Stimulated activated CD8-positive, alpha-beta memory T cell treated with anti-CD3 and anti-CD28 coated beads, Interleukin-7, amount 100 ng/mL, for 48 hours (primary cell): ENCODE data around the gene THSD4.

Source experiments
- DNase-seq, 2 donors: peaks; one replicate each; pipeline ENCODE4 v3.0.0-alpha.2; 2020; ENCODE audit warnings: low read depth in 1 of 2; ENCODE audit errors: extremely low read depth in 1 of 2

Gene THSD4

GRCh38 chr15:71595846-71596553 lies 480.7 kb downstream of the THSD4 start:
- DNase-seq, result no peak

DNA sequence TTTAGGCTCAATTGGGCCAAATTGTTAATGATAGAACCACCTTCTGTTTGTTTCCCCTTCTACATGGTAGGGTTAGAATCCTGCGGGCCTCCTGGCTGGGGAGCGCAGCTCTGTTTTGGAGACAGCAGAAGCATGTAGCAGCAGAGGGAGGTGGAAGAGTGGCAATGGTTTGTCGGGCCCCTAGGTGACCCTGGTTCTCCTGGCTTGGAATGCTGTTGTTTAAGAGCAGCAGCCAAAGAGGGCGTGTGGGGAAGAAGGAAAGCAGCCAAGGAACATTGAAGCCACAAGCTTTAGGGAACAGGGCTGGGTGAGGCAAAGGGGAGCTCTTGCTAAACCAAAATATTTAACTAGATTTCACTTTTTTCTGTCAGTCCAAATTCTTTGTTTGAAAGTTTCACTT lies 481.4 kb downstream of the THSD4 start:
- DNase-seq, result no peak

- DNase-seq, result no peak
Measured at GRCh38 chr15:71597126-71597525, 481.9 kb downstream of the THSD4 start.

- DNase-seq, result no peak
Measured at GRCh38 chr15:71597637-71598036, 482.4 kb downstream of the THSD4 start.

DNA sequence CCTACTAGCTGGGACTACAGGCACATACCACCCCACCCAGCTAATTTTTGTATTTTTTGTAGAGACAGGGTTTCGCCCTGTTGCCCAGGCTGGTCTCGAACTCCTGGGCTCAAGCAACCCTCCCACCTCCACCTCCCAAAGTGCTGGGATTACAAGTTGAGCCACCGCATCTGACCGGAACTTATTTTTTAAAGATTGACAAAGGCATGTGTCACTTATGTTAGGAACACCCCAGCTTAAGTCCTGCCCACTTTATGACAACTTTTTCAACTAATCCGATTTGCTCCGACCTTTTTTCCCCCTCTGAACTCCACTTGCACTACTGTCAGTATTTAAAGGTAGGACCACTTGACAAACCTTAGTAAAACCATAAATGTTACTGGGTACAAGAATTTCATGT lies 483.5 kb downstream of the THSD4 start:
- DNase-seq, result no peak

- DNase-seq, result no peak
Measured at GRCh38 chr15:71599418-71600151, 484.3 kb downstream of the THSD4 start.

DNA sequence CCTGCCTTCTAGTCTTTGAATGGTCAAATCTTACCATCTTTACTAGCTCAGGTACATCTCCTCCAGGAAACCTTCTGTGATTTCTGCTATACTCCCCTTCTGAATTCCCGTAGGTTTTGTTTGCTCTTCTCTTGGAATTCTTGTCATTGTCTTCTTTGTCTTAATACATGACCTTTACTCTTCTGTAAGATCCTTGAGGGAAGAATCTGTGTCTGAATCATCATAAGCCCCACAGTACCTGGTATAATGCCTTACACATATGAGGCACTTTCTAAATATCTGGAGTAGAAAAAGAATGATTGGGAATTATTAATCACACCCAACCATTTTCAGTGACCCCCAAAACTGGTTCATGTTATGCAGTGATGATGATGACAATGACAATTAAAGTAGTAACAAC lies 485.0 kb downstream of the THSD4 start:
- DNase-seq, result no peak

DNA sequence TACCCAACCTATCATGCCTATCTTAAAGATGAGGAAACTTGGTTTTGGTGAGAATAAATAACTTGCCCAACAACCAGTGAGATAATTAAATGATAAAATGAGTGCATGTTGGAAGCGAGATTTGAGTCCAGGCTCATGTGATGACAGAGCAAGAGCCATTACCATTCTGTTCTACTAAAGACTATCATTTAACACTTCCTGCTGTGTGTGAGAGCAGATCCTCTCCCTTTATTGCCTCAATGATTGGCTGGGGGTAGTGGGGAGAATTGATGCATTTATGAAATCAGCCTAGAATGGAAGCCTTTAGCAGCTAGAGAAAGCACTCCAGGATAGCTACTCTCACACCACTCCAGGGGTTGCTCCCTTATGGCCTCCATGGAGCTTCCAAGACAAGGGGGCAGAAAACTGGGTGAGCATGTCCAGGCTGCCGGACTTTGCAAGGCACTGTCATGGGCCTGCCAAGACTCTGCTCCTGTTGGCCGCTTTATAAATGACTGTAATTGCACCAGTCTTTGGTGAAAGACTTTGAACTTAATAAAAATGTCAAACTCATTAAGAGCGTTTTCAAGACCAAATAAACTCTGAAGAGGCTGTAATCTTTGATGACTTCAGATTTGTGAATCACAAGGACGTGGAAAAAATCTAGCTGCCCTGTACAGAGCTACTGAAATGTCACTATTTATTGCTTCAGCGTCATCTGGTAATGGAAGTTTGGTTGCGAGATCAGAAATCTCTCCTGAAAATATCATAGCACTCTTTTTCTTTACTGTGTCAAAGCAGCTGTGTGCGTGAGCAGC lies 486.0 kb downstream of the THSD4 start:
- DNase-seq, result no peak

DNA sequence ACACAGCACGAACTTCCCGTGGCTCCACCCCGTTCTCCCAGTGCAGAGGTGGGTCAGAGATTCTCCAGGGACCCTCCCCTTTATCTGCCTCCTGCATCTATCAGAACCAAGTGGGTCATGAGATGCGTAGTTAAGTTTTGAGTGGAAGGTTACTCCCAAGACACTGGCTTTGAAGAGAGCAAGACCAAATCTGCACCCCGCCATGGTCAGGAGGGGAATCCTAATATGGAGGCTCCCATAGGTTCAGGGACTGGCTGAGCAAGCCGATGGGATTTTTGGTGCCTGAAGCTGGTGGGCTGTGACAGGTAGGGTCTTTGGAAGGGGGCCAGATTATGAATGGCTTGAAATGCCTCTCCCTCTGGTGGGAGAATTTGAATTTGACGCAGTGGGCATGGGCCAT lies 488.1 kb downstream of the THSD4 start:
- no peak for DNase-seq

GRCh38 chr15:71607383-71607782 lies 492.1 kb downstream of the THSD4 start:
- DNase-seq, result no peak

DNA sequence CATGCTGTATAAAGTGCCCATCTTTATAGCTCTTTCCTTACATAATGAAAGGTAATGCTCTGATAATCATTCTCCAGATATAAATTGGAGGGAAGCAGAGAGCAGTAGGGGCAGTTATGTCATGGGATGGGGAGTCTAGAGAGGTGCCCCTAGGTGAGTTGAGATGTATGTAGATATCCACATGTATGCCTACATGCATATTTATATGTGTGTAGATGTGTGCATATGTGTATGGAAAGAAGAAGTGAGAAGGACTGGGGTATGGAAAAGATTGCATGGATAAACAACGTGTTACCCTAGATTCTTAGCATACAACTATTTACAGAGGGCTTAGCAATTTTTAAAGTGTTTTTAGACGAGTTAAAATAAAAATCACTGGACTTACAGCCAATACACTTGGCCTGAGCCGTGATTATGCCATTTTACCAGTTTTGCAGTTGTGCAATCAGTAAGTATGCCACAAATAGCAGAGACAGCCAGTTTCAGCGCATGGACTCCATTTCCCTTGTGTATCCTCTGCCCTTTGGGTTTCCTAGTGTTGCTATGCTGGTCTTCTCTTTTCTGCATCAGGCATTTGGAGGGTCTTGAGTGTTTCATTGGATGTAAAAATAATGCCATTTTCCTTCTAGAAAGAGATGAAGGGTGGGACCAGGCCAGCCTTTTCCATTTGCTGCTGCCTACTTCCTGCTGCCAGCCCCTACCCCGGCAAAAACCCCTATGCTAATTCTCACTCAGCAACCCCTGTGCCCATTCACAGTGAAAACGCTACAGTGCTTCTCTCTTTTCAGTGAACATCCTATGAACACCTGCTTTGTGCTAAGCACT lies 495.7 kb downstream of the THSD4 start:
- DNase-seq, result no peak

DNA sequence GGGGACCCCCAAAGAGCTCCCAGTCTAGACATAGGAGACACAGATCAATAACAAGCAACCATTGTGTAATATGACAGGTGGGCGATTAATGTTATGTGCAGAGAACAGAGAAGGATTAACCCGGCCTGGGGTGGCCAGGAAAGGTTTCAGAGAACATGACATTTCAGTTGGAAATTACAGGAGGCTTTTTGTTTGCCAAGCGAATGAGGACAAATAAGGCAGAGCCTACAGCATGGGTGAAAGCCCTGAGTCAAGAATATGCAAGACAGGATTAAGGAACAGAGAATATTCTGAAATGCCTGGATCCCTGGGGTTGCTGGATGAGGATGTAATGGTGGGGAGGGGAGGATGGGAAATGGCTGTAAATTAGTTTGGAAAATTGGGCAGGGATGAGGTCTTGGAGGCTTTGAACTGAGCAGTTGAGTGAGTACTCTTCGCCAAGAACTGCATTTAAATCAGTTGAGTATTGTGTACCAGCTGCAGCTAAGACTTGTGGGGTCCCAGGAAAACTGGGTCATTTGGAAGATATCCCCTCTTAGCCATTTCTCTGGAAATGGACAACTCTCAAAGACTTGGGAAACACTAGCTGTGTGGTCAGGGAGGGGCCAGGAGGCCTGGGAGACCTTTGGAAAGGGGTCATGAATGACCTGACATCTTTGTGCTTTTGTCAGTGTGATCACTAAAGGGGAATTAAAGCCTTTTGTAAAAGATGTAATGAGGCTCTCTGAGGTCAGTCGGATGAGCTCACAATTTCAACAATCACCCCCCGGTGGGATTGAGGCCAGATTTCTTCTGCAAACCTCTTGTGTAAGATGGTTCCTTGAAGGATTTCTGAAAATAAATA lies 496.5 kb downstream of the THSD4 start:
- no peak for DNase-seq

DNA sequence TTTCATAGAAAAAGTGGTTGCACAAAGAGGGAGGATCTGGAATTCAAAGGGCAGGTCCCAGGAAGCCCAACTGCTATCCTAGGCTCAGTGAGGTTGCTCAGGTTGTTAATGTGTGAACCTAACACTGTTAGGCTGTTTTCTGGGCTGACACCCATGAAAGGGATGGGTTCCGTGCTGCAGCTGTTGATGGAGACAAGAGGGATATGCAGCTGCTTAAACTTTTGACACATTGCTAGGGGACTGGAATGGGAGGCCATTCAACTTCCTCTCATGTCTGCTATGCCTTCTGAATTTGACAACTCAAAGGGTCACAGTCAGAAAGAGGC lies 497.1 kb downstream of the THSD4 start:
- DNase-seq, result no peak

GRCh38 chr15:71612869-71613268 lies 497.6 kb downstream of the THSD4 start:
- no peak for DNase-seq

DNA sequence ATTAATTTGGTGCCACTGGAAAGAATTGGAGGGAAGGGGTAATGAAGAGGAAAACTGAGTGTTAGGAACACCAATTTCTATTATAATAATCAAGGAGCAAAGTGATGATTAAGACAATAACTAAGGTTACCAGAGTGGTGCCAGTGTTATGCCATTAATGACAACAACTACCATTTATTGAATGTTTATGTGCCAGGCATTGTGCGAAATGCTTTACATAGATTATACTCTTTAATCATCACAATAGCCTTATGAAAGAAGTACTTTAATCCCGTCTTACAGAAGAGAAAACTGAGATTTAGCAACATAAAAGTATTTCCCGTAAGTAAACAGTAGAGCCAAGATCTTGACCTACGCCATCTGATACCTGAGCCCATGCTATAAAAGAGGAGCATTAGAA lies 507.8 kb downstream of the THSD4 start:
- no peak for DNase-seq

- no peak for DNase-seq
Measured at GRCh38 chr15:71626596-71627088, 511.4 kb downstream of the THSD4 start.

DNA sequence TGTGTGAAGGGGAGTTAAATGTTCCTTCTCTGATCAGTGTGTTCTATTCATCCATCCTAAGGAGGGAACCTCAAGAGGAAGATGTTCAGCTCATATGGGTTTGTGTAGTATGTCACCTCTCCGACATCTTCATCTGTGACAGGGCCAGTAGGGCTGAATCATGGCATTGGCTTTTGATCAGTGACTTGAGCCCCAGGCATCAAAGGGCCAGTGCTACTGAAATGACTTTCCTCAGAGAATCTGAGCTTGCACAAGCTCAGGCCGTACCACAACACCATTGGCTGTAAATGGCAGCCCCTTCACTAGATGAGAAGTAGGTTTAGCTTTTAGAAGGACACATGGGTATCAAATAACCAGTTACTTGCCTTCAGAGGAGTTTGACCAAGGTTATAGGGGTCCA lies 511.9 kb downstream of the THSD4 start:
- DNase-seq, result no peak

- no peak for DNase-seq
Measured at GRCh38 chr15:71627604-71628003, 512.3 kb downstream of the THSD4 start.

GRCh38 chr15:71628988-71629770 lies 513.9 kb downstream of the THSD4 start:
- DNase-seq, result no peak
